ENCODE results near the gene CDCP2. TPM values are rescaled to one million over a fixed set of nuclear protein-coding genes. Genes with fewer than 3 reads are reported as not detected.

Gene CDCP2
- total RNA-seq, 1 donor from 2014 or later, result not detected

GRCh38 chr1:54120698-54121481 is 31.9 kb downstream of the CDCP2 start:
- TF ChIP-seq POLR2AphosphoS5 (IDR thresholded peaks at IDR 0.05; ENCODE audit: insufficient read depth in 1 of 2, low read depth in 1 of 2), result no peak
- TF ChIP-seq POLR2A (IDR thresholded peaks at IDR 0.05), result no peak
- no peak for TF ChIP-seq CTCF (IDR thresholded peaks at IDR 0.05)
- DNase-seq (ENCODE audit: extremely low spot score in 2 of 2), result no peak
- Histone ChIP-seq H3K36me3 (no peaks in the 10 kb centered on the region), H3K9me3 (no peaks in the 10 kb centered on the region), H3K27ac (no peak overlapping the region), H3K27me3 (no peaks in the 10 kb centered on the region), H3K4me3 (peak overlapping the region in 1 of 2 donors; percentile 38), H3K4me1 (peaks cover 13% of the 10 kb centered on the region)
- intact Hi-C loops (cut with DNase I), result loop anchor here (5.0 kb wide), 1 partner anchor 376 kb away; no protein-coding TSS in a partner anchor

- H3K9me3 ChIP-seq, result no peaks in the 10 kb centered on the region
- H3K36me3 ChIP-seq, result no peaks in the 10 kb centered on the region
- no peak for TF ChIP-seq POLR2AphosphoS5 (IDR thresholded peaks at IDR 0.05; ENCODE audit: insufficient read depth in 1 of 2, low read depth in 1 of 2)
- no peak for TF ChIP-seq POLR2A (IDR thresholded peaks at IDR 0.05)
- no peak for TF ChIP-seq CTCF (IDR thresholded peaks at IDR 0.05)
- peaks cover 15% of the 10 kb centered on the region for H3K4me1 ChIP-seq
- no peak for DNase-seq (ENCODE audit: extremely low spot score in 2 of 2)
- intact Hi-C loops (cut with DNase I), result loop anchor here (5.0 kb wide), 1 partner anchor 377 kb away; no protein-coding TSS in a partner anchor
- H3K27me3 ChIP-seq, result no peaks in the 10 kb centered on the region
- no peak overlapping the region for H3K4me3 ChIP-seq
- H3K27ac ChIP-seq, result no peak overlapping the region
These were observed 32.6 kb downstream of the CDCP2 start for GRCh38 chr1:54120018-54120697.

- no peak for DNase-seq (ENCODE audit: extremely low spot score in 2 of 2)
- Histone ChIP-seq H3K27ac (no peak overlapping the region), H3K36me3 (no peaks in the 10 kb centered on the region), H3K4me3 (no peak overlapping the region), H3K4me1 (peaks cover 23% of the 10 kb centered on the region), H3K27me3 (no peaks in the 10 kb centered on the region), H3K9me3 (no peaks in the 10 kb centered on the region)
- intact Hi-C loops (cut with DNase I), result no loop called here
- TF ChIP-seq POLR2A (IDR thresholded peaks at IDR 0.05) (no peak), POLR2AphosphoS5 (IDR thresholded peaks at IDR 0.05; ENCODE audit: insufficient read depth in 1 of 2, low read depth in 1 of 2) (no peak), CTCF (IDR thresholded peaks at IDR 0.05) (no peak)
These were observed 34.1 kb downstream of the CDCP2 start for GRCh38 chr1:54118704-54119103.

GRCh38 chr1:54117815-54118563 is 34.8 kb downstream of the CDCP2 start:
- no peak overlapping the region for H3K27ac ChIP-seq
- H3K4me1 ChIP-seq, result peaks cover 23% of the 10 kb centered on the region
- intact Hi-C loops (cut with DNase I), result no loop called here
- no peaks in the 10 kb centered on the region for H3K36me3 ChIP-seq
- TF ChIP-seq CTCF (IDR thresholded peaks at IDR 0.05), result no peak
- TF ChIP-seq POLR2AphosphoS5 (IDR thresholded peaks at IDR 0.05; ENCODE audit: insufficient read depth in 1 of 2, low read depth in 1 of 2), result no peak
- no peak for TF ChIP-seq POLR2A (IDR thresholded peaks at IDR 0.05)
- H3K4me3 ChIP-seq, result no peak overlapping the region
- DNase-seq (ENCODE audit: extremely low spot score in 2 of 2), result no peak
- H3K9me3 ChIP-seq, result no peaks in the 10 kb centered on the region
- no peaks in the 10 kb centered on the region for H3K27me3 ChIP-seq
